Neuronal stem cell (in vitro differentiated cells): ENCODE measurements around the gene AFAP1L2. TPM values are rescaled to one million over a fixed set of nuclear protein-coding genes. Genes with fewer than 3 reads are reported as not detected.
A peak's percentile ranks its signal among the peaks of the same experiment; 100 is the strongest.

ENCODE experiments used
- DNase-seq: peaks from one replicate; pipeline ENCODE4 v3.0.0-alpha.2; 2013; ENCODE audit warnings: low spot score
- H2AFZ ChIP-seq: one replicate; pipeline ENCODE4 v1.6.1; 2013; ENCODE audit warnings: mild to moderate bottlenecking, low read length, inconsistent platforms
- H2AK5ac ChIP-seq: 2 replicates; pipeline ENCODE4 v1.6.1; 2013; ENCODE audit warnings: low read depth, mild to moderate bottlenecking, inconsistent platforms, low read length, moderate library complexity, mixed read lengths
- H2BK120ac ChIP-seq: 2 replicates; pipeline ENCODE4 v1.6.1; 2013; ENCODE audit warnings: low read depth, mild to moderate bottlenecking, inconsistent platforms, low read length, moderate library complexity, mixed read lengths
- H2BK12ac ChIP-seq: one replicate; pipeline ENCODE4 v1.6.1; 2013; ENCODE audit warnings: low read length, inconsistent platforms
- H2BK15ac ChIP-seq: 2 replicates; pipeline ENCODE4 v1.6.1; 2013; ENCODE audit warnings: mild to moderate bottlenecking, low read length, inconsistent platforms, mixed read lengths
- H2BK5ac ChIP-seq: one replicate; pipeline ENCODE4 v1.6.1; 2013; ENCODE audit warnings: inconsistent platforms, mild to moderate bottlenecking, low read length, moderate library complexity
- H3K14ac ChIP-seq: one replicate; pipeline ENCODE4 v1.6.1; 2013; ENCODE audit warnings: low read length, inconsistent platforms
- H3K18ac ChIP-seq: 2 replicates; pipeline ENCODE4 v1.6.1; 2013; ENCODE audit warnings: low read length, inconsistent platforms
- H3K23ac ChIP-seq: 2 replicates; pipeline ENCODE4 v1.6.1; 2013; ENCODE audit warnings: low read depth, mild to moderate bottlenecking, mixed read lengths, low read length, inconsistent platforms; ENCODE audit not compliant: poor library complexity
- H3K27ac ChIP-seq: replicated peaks from 3 replicates; pipeline ENCODE4 v1.5.1; 2013; ENCODE audit warnings: low read length, inconsistent platforms
- H3K27me3 ChIP-seq, 3 experiments: 2 replicates each; pipeline ENCODE4 v1.6.1; 2013; ENCODE audit warnings: low read length in 3 of 3, mild to moderate bottlenecking in 2 of 3, inconsistent platforms in 1 of 3, low read depth in 1 of 3, mixed read lengths in 1 of 3, moderate library complexity in 1 of 3; ENCODE audit not compliant: control insufficient read depth in 3 of 3, insufficient read depth in 3 of 3
- H3K36me3 ChIP-seq, 2 donors: replicated peaks in 1 of 2; 2 replicates each; pipeline ENCODE4 v1.6.1; 2013; ENCODE audit warnings: low read length in 2 of 2; ENCODE audit not compliant: control insufficient read depth in 2 of 2, insufficient read depth in 2 of 2
- H3K4ac ChIP-seq: 2 replicates; pipeline ENCODE4 v1.6.1; 2013; ENCODE audit warnings: inconsistent platforms, mild to moderate bottlenecking, low read length, moderate library complexity
- H3K4me1 ChIP-seq, 2 donors: 1 replicate in 1 of 2; 2 replicates in 1 of 2; pipeline ENCODE4 v1.6.1; 2013; ENCODE audit warnings: low read length in 2 of 2, low read depth in 1 of 2; ENCODE audit not compliant: control insufficient read depth in 2 of 2, insufficient read depth in 1 of 2
- H3K4me2 ChIP-seq: one replicate; pipeline ENCODE4 v1.6.1; 2013; ENCODE audit warnings: mild to moderate bottlenecking, low read length, inconsistent platforms; ENCODE audit not compliant: insufficient read depth, poor library complexity, severe bottlenecking
- H3K4me3 ChIP-seq, 2 donors: 2 replicates each; pipeline ENCODE4 v1.5.1; 2013; ENCODE audit warnings: low read length in 2 of 2, mild to moderate bottlenecking in 2 of 2, inconsistent platforms in 1 of 2, moderate library complexity in 1 of 2
- H3K79me1 ChIP-seq: one replicate; pipeline ENCODE4 v1.6.1; 2013; ENCODE audit warnings: low read depth, mild to moderate bottlenecking, inconsistent platforms, low read length, moderate library complexity
- H3K9ac ChIP-seq: one replicate; pipeline ENCODE4 v1.6.1; 2013; ENCODE audit warnings: mild to moderate bottlenecking, low read depth, low read length, inconsistent platforms; ENCODE audit not compliant: poor library complexity
- H3K9me3 ChIP-seq, 2 donors: replicated peaks in 1 of 2; 2 replicates each; pipeline versions ENCODE3 to v1.6.1; 2013; ENCODE audit warnings: low read length in 2 of 2, mild to moderate bottlenecking in 2 of 2, inconsistent platforms in 1 of 2, low read depth in 1 of 2, mixed read lengths in 1 of 2, moderate library complexity in 1 of 2; ENCODE audit not compliant: control insufficient read depth in 2 of 2, insufficient read depth in 1 of 2
- H4K8ac ChIP-seq: one replicate; pipeline ENCODE4 v1.6.1; 2013; ENCODE audit warnings: low read depth, mild to moderate bottlenecking, inconsistent platforms, low read length, moderate library complexity
- H4K91ac ChIP-seq: one replicate; pipeline ENCODE4 v1.6.1; 2013; ENCODE audit warnings: low read length, low read depth, mild to moderate bottlenecking, inconsistent platforms; ENCODE audit not compliant: poor library complexity
- WGBS, 2 donors: extraction: QIAGEN DNeasy Blood & Tissue Kit; methylation state at CpG; one replicate each; pipeline ENCODE4 v1.1.7; 2013; ENCODE audit warnings: missing lambda C conversion rate in 2 of 2, mixed read lengths in 1 of 2; ENCODE audit not compliant: insufficient read length in 2 of 2, insufficient replicate concordance in 1 of 2; ENCODE audit errors: extremely low coverage in 2 of 2; 5-methylcytosine and 5-hydroxymethylcytosine counted together
- small RNA-seq: library from polyadenylated mRNA; stranded (forward); fragments of <200 nt; extraction: miRNeasy Mini kit (QIAGEN cat#:217004); gene quantifications from one replicate; pipeline ENCODE3, GENCODE V24; 2013; ENCODE audit not compliant: insufficient read depth

AFAP1L2 gene

GRCh38 chr10:114250236-114250635, 154.1 kb downstream of the AFAP1L2 start:
- no peak overlapping the region for H3K27ac ChIP-seq
- H3K36me3 ChIP-seq: no peaks in the 10 kb centered on the region
- DNase-seq: no peak
- WGBS, 2 donors: no CpG with 5 or more reads among the region's 6 CpGs
- H2AFZ ChIP-seq: no peak overlapping the region
- no peaks in the 10 kb centered on the region for H3K79me1 ChIP-seq
- H3K4ac ChIP-seq: no peak overlapping the region
- no peak overlapping the region for H3K4me3 ChIP-seq
- peak overlapping the region; percentile 16 for H2BK5ac ChIP-seq
- H3K4me2 ChIP-seq: no peak overlapping the region
- H3K4me1 ChIP-seq: peaks cover 0 to 2% of the 10 kb centered on the region in 2 donors
- no peak overlapping the region for H2BK15ac ChIP-seq
- no peak overlapping the region for H2AK5ac ChIP-seq
- H3K27me3 ChIP-seq: peaks cover 0 to 14% (median 0%) of the 10 kb centered on the region in 3 experiments
- H3K18ac ChIP-seq: peak overlapping the region; percentile 21
- no peak overlapping the region for H2BK12ac ChIP-seq
- H2BK120ac ChIP-seq: no peak overlapping the region
- no peak overlapping the region for H4K91ac ChIP-seq
- H3K23ac ChIP-seq: no peak overlapping the region
- H3K9me3 ChIP-seq: peaks cover 0 to 1% of the 10 kb centered on the region in 2 donors
- no peak overlapping the region for H3K9ac ChIP-seq
- H3K14ac ChIP-seq: no peak overlapping the region
- no peak overlapping the region for H4K8ac ChIP-seq

- H3K27me3 ChIP-seq: peaks cover 0 to 48% (median 3%) of the 10 kb centered on the region in 3 experiments
- H3K9ac ChIP-seq: no peak overlapping the region
- no peaks in the 10 kb centered on the region for H3K79me1 ChIP-seq
- peaks cover 0 to 2% of the 10 kb centered on the region in 2 donors for H3K9me3 ChIP-seq
- WGBS, 2 donors: no CpG with 5 or more reads among the region's 7 CpGs
- H2BK12ac ChIP-seq: no peak overlapping the region
- H3K36me3 ChIP-seq: no peaks in the 10 kb centered on the region
- no peak overlapping the region for H3K4me3 ChIP-seq
- no peak overlapping the region for H2AK5ac ChIP-seq
- H4K91ac ChIP-seq: no peak overlapping the region
- H3K27ac ChIP-seq: no peak overlapping the region
- H2BK15ac ChIP-seq: no peak overlapping the region
- H3K4me1 ChIP-seq: peaks cover 0 to 8% of the 10 kb centered on the region in 2 donors
- no peak overlapping the region for H3K4ac ChIP-seq
- no peak overlapping the region for H4K8ac ChIP-seq
- no peak overlapping the region for H2BK120ac ChIP-seq
- no peak overlapping the region for H3K14ac ChIP-seq
- H2BK5ac ChIP-seq: no peak overlapping the region
- H3K18ac ChIP-seq: no peak overlapping the region
- no peak overlapping the region for H3K23ac ChIP-seq
- no peak for DNase-seq
- no peak overlapping the region for H2AFZ ChIP-seq
- H3K4me2 ChIP-seq: no peak overlapping the region
These were observed 157.5 kb downstream of the AFAP1L2 start for GRCh38 chr10:114246679-114247305.

GRCh38 chr10:114245121-114245791, 159.0 kb downstream of the AFAP1L2 start:
- peaks cover 0 to 8% of the 10 kb centered on the region in 2 donors for H3K4me1 ChIP-seq
- H2BK15ac ChIP-seq: no peak overlapping the region
- no peak overlapping the region for H3K23ac ChIP-seq
- no peaks in the 10 kb centered on the region for H3K36me3 ChIP-seq
- no peak overlapping the region for H3K4me3 ChIP-seq
- H2AFZ ChIP-seq: no peak overlapping the region
- no peak overlapping the region for H2BK5ac ChIP-seq
- H3K27ac ChIP-seq: no peak overlapping the region
- no peak for DNase-seq
- no CpG with 5 or more reads among the region's 9 CpGs for WGBS, 2 donors
- H4K8ac ChIP-seq: no peak overlapping the region
- H3K27me3 ChIP-seq: peaks cover 0 to 64% (median 7%) of the 10 kb centered on the region in 3 experiments
- peak overlapping the region; percentile 61 for H3K18ac ChIP-seq
- H3K79me1 ChIP-seq: no peaks in the 10 kb centered on the region
- no peak overlapping the region for H3K4me2 ChIP-seq
- H3K9ac ChIP-seq: no peak overlapping the region
- no peak overlapping the region for H2BK120ac ChIP-seq
- H3K9me3 ChIP-seq: peaks cover 0 to 2% of the 10 kb centered on the region in 2 donors
- H3K14ac ChIP-seq: no peak overlapping the region
- no peak overlapping the region for H2BK12ac ChIP-seq
- H2AK5ac ChIP-seq: no peak overlapping the region
- H3K4ac ChIP-seq: no peak overlapping the region
- no peak overlapping the region for H4K91ac ChIP-seq

Small RNA genes lying within 50 kb of the gene (small RNA-seq; reads per million reads assigned to genes)
- gene RN7SL384P: not detected
